ENCODE results near the gene ARMC2.
A peak's percentile ranks its signal among the peaks of the same experiment; 100 is the strongest.
"Not testable (repeated sequence)": the region's sequence is repeated elsewhere in the genome, so short reads cannot be mapped to it uniquely, and the experiment has no call there.

Gene ARMC2

GRCh38 chr6:108916026-108916686, 67.9 kb downstream of the ARMC2 start:
- DNase-seq (ENCODE audit: low read depth), result no peak

- DNase-seq (ENCODE audit: low read depth), result no peak
Measured at GRCh38 chr6:108920751-108921150, 72.5 kb downstream of the ARMC2 start.

GRCh38 chr6:108921547-108922361, 73.5 kb downstream of the ARMC2 start:
- no peak for DNase-seq (ENCODE audit: low read depth)

GRCh38 chr6:108922499-108922898, 74.3 kb downstream of the ARMC2 start:
- no peak for DNase-seq (ENCODE audit: low read depth)

- no peak for DNase-seq (ENCODE audit: low read depth)
Measured at GRCh38 chr6:108927927-108928326, 79.7 kb downstream of the ARMC2 start.

- DNase-seq (ENCODE audit: low read depth), result no peak
Measured at GRCh38 chr6:108928650-108929049, 80.4 kb downstream of the ARMC2 start.

GRCh38 chr6:108931090-108931489, 82.9 kb downstream of the ARMC2 start:
- DNase-seq (ENCODE audit: low read depth), result not testable (repeated sequence)

GRCh38 chr6:108937170-108937569, 88.9 kb downstream of the ARMC2 start:
- DNase-seq (ENCODE audit: low read depth), result no peak

GRCh38 chr6:108940741-108941140, 92.5 kb downstream of the ARMC2 start:
- DNase-seq (ENCODE audit: low read depth), result no peak

- DNase-seq (ENCODE audit: low read depth), result no peak
Measured at GRCh38 chr6:108941281-108941680, 93.1 kb downstream of the ARMC2 start.

- no peak for DNase-seq (ENCODE audit: low read depth)
Measured at GRCh38 chr6:108941859-108942258, 93.6 kb downstream of the ARMC2 start.

- peak; percentile 39 for DNase-seq (ENCODE audit: low read depth)
Measured at GRCh38 chr6:108942556-108943492, 94.6 kb downstream of the ARMC2 start.

GRCh38 chr6:108944071-108944470, 95.8 kb downstream of the ARMC2 start:
- no peak for DNase-seq (ENCODE audit: low read depth)

GRCh38 chr6:108944707-108945680, 96.8 kb downstream of the ARMC2 start:
- no peak for DNase-seq (ENCODE audit: low read depth)

GRCh38 chr6:108945681-108946159, 97.5 kb downstream of the ARMC2 start:
- DNase-seq (ENCODE audit: low read depth), result no peak

GRCh38 chr6:108946695-108947094, 98.5 kb downstream of the ARMC2 start:
- no peak for DNase-seq (ENCODE audit: low read depth)

GRCh38 chr6:108947114-108947854, 99.1 kb downstream of the ARMC2 start:
- DNase-seq (ENCODE audit: low read depth), result no peak

GRCh38 chr6:108948181-108948661, 100.0 kb downstream of the ARMC2 start:
- no peak for DNase-seq (ENCODE audit: low read depth)

GRCh38 chr6:108951351-108951953, 103.2 kb downstream of the ARMC2 start:
- no peak for DNase-seq (ENCODE audit: low read depth)

Measured in activated T-cell treated with anti-CD3 and anti-CD28 coated beads for 24 hours (primary cell).